K562 (cell line): ENCODE data around the gene SLC26A8. TPM values are rescaled to one million over a fixed set of nuclear protein-coding genes. Genes with fewer than 3 reads are reported as not detected.

ENCODE experiments used
- BCLAF1 ChIP-seq, 2 experiments: fragments of 450-650 bp in 1 of 2; IDR thresholded peaks; 2 replicates each; pipeline ENCODE4 v1.6.1; 2011 to 2017; ENCODE audit warnings: low read depth in 2 of 2, antibody characterized with exemption in 1 of 2, borderline replicate concordance in 1 of 2, low read length in 1 of 2, mild to moderate bottlenecking in 1 of 2, mixed read lengths in 1 of 2; ENCODE audit not compliant: control insufficient read depth in 1 of 2
- CC2D1A ChIP-seq: fragments of 450-650 bp; IDR thresholded peaks from 2 replicates; pipeline ENCODE4 v1.6.1; 2017; ENCODE audit warnings: mild to moderate bottlenecking
- FOXM1 ChIP-seq, 2 experiments: fragments of 450-650 bp in 1 of 2; sonication (generic) in 1 of 2; formaldehyde crosslinking in 1 of 2; IDR thresholded peaks; 2 replicates each; pipeline versions ENCODE4 v1.6.1 to v1.9.0; 2017 to 2022; ENCODE audit warnings: low read depth in 2 of 2, mild to moderate bottlenecking in 2 of 2, missing genetic modification reagents in 1 of 2, moderate library complexity in 1 of 2
- KAT7 ChIP-seq: sonication (generic); formaldehyde crosslinking; IDR thresholded peaks from 2 replicates; pipeline ENCODE4 v1.8.0; 2022; ENCODE audit warnings: missing genetic modification reagents, mild to moderate bottlenecking, borderline replicate concordance
- KLF16 ChIP-seq: IDR thresholded peaks from 2 replicates; pipeline ENCODE4 v1.6.1; 2016; ENCODE audit warnings: antibody characterized with exemption
- MAZ ChIP-seq, 2 experiments: fragments of 450-650 bp in 1 of 2; sonication (generic) in 1 of 2; formaldehyde crosslinking; IDR thresholded peaks in 1 of 2; conservative IDR thresholded peaks in 1 of 2; 2 replicates each; pipeline versions ENCODE4 v1.4.0 to v1.5.0; 2020; ENCODE audit warnings: mild to moderate bottlenecking in 1 of 2, missing genetic modification reagents in 1 of 2
- NCOA1 ChIP-seq: fragments of 450-650 bp; IDR thresholded peaks from 2 replicates; pipeline ENCODE4 v1.6.1; 2016; ENCODE audit warnings: low read depth
- NFIX ChIP-seq: fragments of 250-450 bp; sonication (Bioruptor Pico); IDR thresholded peaks from 2 replicates; pipeline ENCODE4 v1.4.0; 2020; ENCODE audit warnings: low read depth, mild to moderate bottlenecking, moderate library complexity
- RNF219 ChIP-seq: fragments of 250-450 bp; sonication (Bioruptor Pico); IDR thresholded peaks from 2 replicates; pipeline ENCODE4 v1.5.0; 2022; ENCODE audit warnings: mild to moderate bottlenecking
- SMARCC2 ChIP-seq: fragments of 450-650 bp; IDR thresholded peaks from 2 replicates; pipeline ENCODE4 v1.6.1; 2017; ENCODE audit warnings: antibody characterized with exemption, moderate library complexity, mild to moderate bottlenecking, low read depth
- SRF ChIP-seq, 2 experiments: fragments of 250-450, 450-650 bp in 1 of 2; sonication (Bioruptor Pico) in 1 of 2; sonication (generic) in 1 of 2; formaldehyde crosslinking; IDR thresholded peaks; 2 replicates each; pipeline versions ENCODE4 v1.5.0 to v1.5.1; 2020 to 2022; ENCODE audit warnings: mild to moderate bottlenecking in 1 of 2, missing genetic modification reagents in 1 of 2
- STAT6 ChIP-seq: sonication (generic); formaldehyde crosslinking; IDR thresholded peaks from 2 replicates; pipeline ENCODE4 v1.8.1; 2023; ENCODE audit warnings: mild to moderate bottlenecking, missing genetic modification reagents
- ZNF280A ChIP-seq: fragments of 450-650 bp; IDR thresholded peaks from 2 replicates; pipeline ENCODE4 v1.6.1; 2018; ENCODE audit warnings: mild to moderate bottlenecking, low read depth; ENCODE audit not compliant: partially characterized antibody
- ZNF518B ChIP-seq: fragments of 250-450 bp; sonication (Bioruptor Pico); IDR thresholded peaks from 2 replicates; pipeline ENCODE4 v1.5.0; 2021; ENCODE audit warnings: mild to moderate bottlenecking, moderate library complexity
- polyA plus RNA-seq, 8 experiments: library from polyadenylated mRNA; depleted of rRNA in 4 of 8; stranded (reverse) in 5 of 8; unstranded in 3 of 8; fragments of >200 nt; fragmentation: Nextera tagmentation in 2 of 8; fragmentation: Illumina TruSeq in 1 of 8; extraction: Ambion mirVana in 2 of 8; extraction: Trizol in 1 of 8; gene quantifications; 2 replicates each; pipeline versions ENCODE4 v1.2.1 to v1.2.3, GENCODE V29; 2011 to 2014; ENCODE audit warnings: inconsistent platforms in 1 of 8, missing spikeins in 1 of 8
- total RNA-seq, 7 experiments: library from RNA; depleted of rRNA in 6 of 7; stranded (reverse); fragments of >200 nt in 6 of 7; fragmentation: Illumina TruSeq in 2 of 7; extraction: Trizol in 2 of 7; gene quantifications; 2 replicates each; pipeline versions ENCODE4 v1.2.1 to v1.2.3, GENCODE V29; 2011 to 2021; ENCODE audit warnings: low replicate concordance in 1 of 7

Gene SLC26A8
- total and polyA plus RNA-seq, 9 of the 15 experiments (the other 6 are each of a cell fraction or from before 2014, with no cell fraction given) = not detected

GRCh38 chr6:36068012-36068392 is 43.6 kb upstream of the SLC26A8 start (continued):
- TF ChIP-seq BCLAF1 (IDR thresholded peaks at IDR 0.05; ENCODE audit: borderline replicate concordance in 1 of 2, control insufficient read depth in 1 of 2, low read depth in 2 of 2, low read length in 1 of 2) = no peak
- TF ChIP-seq NCOA1 = no peak
- no peak for TF ChIP-seq SRF (CRISPR knock-in tag; IDR thresholded peaks at IDR 0.05)
- no peak; a peak in 1 of 4 replicates for TF ChIP-seq MAZ (CRISPR knock-in tag; conservative IDR thresholded peaks at IDR 0.05 in 1 of 2, IDR thresholded peaks at IDR 0.05 in 1 of 2)
- no peak for TF ChIP-seq STAT6 (CRISPR knock-in tag)
- no peak for TF ChIP-seq KLF16
- TF ChIP-seq NFIX (CRISPR knock-in tag) = no peak
- no peak for TF ChIP-seq ZNF518B
- TF ChIP-seq FOXM1 (IDR thresholded peaks at IDR 0.05; ENCODE audit: low read depth) = no peak
- TF ChIP-seq FOXM1 (CRISPR knock-in tag; IDR thresholded peaks at IDR 0.05; ENCODE audit: low read depth) = no peak
- no peak for TF ChIP-seq RNF219 (CRISPR knock-in tag)
- TF ChIP-seq ZNF280A = no peak
- peak; percentile 41; the same call in 1 of the 2 replicates for TF ChIP-seq CC2D1A
- no peak for TF ChIP-seq SMARCC2
- no peak for TF ChIP-seq KAT7
